ENCODE measurements around the gene SMPX. TPM values are rescaled to one million over a fixed set of nuclear protein-coding genes. Genes with fewer than 3 reads are reported as not detected.

Gene SMPX
- total RNA-seq, 1 experiment from 2014 or later = not detected

- no peak overlapping the region for H3K27ac ChIP-seq
- no peak overlapping the region for H3K4me2 ChIP-seq
- ChIA-PET CTCF (no interaction called here), POLR2A (ENCODE audit: unreplicated experiment) (no interaction called here)
- DNase-seq = no peak
- H4K20me1 ChIP-seq (ENCODE audit: insufficient read depth) = no peaks in the 10 kb centered on the region
- H2AFZ ChIP-seq = no peak overlapping the region
- no peaks in the 10 kb centered on the region for H3K9me2 ChIP-seq (ENCODE audit: insufficient read depth)
- no peaks in the 10 kb centered on the region for H3F3A ChIP-seq (ENCODE audit: insufficient read depth, low read depth)
- no peaks in the 10 kb centered on the region for H3K4me1 ChIP-seq (replicated peaks; ENCODE audit: insufficient read depth)
- intact Hi-C loops (cut with micrococcal nuclease; ENCODE audit: unreplicated experiment) = no loop called here
- H3K27me3 ChIP-seq (ENCODE audit: insufficient read depth, low read depth) = no peaks in the 10 kb centered on the region
- BruUV-seq (replicated peaks) = no TSS peak
- TF ChIP-seq CTCF (conservative IDR thresholded peaks at IDR 0.05) = no peak
- TF ChIP-seq EZH2 (IDR thresholded peaks at IDR 0.05; ENCODE audit: low read depth) = no peak
- H3K79me2 ChIP-seq (ENCODE audit: low read depth) = no peaks in the 10 kb centered on the region
- H3K4me3 ChIP-seq = no peak overlapping the region
- H3K9me3 ChIP-seq (ENCODE audit: insufficient read depth, low read depth) = no peaks in the 10 kb centered on the region
- no peaks in the 10 kb centered on the region for H3K36me3 ChIP-seq (ENCODE audit: low read depth)
Measured at GRCh38 chrX:21708116-21708515, 49.8 kb downstream of the SMPX start.

- Histone ChIP-seq H3F3A (ENCODE audit: insufficient read depth, low read depth) (no peaks in the 10 kb centered on the region), H3K9me2 (ENCODE audit: insufficient read depth) (no peaks in the 10 kb centered on the region), H3K27ac (no peak overlapping the region), H3K79me2 (ENCODE audit: low read depth) (no peaks in the 10 kb centered on the region), H3K4me3 (no peak overlapping the region), H4K20me1 (ENCODE audit: insufficient read depth) (no peaks in the 10 kb centered on the region), H3K4me1 (replicated peaks; ENCODE audit: insufficient read depth) (no peaks in the 10 kb centered on the region), H3K36me3 (ENCODE audit: low read depth) (no peaks in the 10 kb centered on the region), H2AFZ (no peak overlapping the region), H3K4me2 (no peak overlapping the region), H3K27me3 (ENCODE audit: insufficient read depth, low read depth) (no peaks in the 10 kb centered on the region), H3K9me3 (ENCODE audit: insufficient read depth, low read depth) (no peaks in the 10 kb centered on the region)
- intact Hi-C loops (cut with micrococcal nuclease; ENCODE audit: unreplicated experiment) = no loop called here
- BruUV-seq (replicated peaks) = no TSS peak
- no peak for TF ChIP-seq EZH2 (IDR thresholded peaks at IDR 0.05; ENCODE audit: low read depth)
- TF ChIP-seq CTCF (conservative IDR thresholded peaks at IDR 0.05) = no peak
- CTCF ChIA-PET = interaction anchor here (0.6 kb wide), 1 partner anchor 43 kb away, joined by 4 read pairs; no protein-coding TSS in a partner anchor
- DNase-seq = no peak
- POLR2A ChIA-PET (ENCODE audit: unreplicated experiment) = no interaction called here
Measured at GRCh38 chrX:21705225-21705624, 52.7 kb downstream of the SMPX start.

GRCh38 chrX:21702725-21703124, 55.2 kb downstream of the SMPX start:
- Histone ChIP-seq H3K79me2 (ENCODE audit: low read depth) (no peaks in the 10 kb centered on the region), H3K4me3 (no peak overlapping the region), H2AFZ (no peak overlapping the region), H3K9me3 (ENCODE audit: insufficient read depth, low read depth) (no peaks in the 10 kb centered on the region), H3F3A (ENCODE audit: insufficient read depth, low read depth) (no peaks in the 10 kb centered on the region), H3K27ac (no peak overlapping the region), H3K36me3 (ENCODE audit: low read depth) (no peaks in the 10 kb centered on the region), H3K4me2 (no peak overlapping the region), H3K9me2 (ENCODE audit: insufficient read depth) (no peaks in the 10 kb centered on the region), H4K20me1 (ENCODE audit: insufficient read depth) (no peaks in the 10 kb centered on the region), H3K4me1 (replicated peaks; ENCODE audit: insufficient read depth) (no peaks in the 10 kb centered on the region), H3K27me3 (ENCODE audit: insufficient read depth, low read depth) (no peaks in the 10 kb centered on the region)
- intact Hi-C loops (cut with micrococcal nuclease; ENCODE audit: unreplicated experiment) = no loop called here
- ChIA-PET POLR2A (ENCODE audit: unreplicated experiment) (no interaction called here), CTCF (no interaction called here)
- BruUV-seq (replicated peaks) = no TSS peak
- no peak for TF ChIP-seq EZH2 (IDR thresholded peaks at IDR 0.05; ENCODE audit: low read depth)
- no peak for DNase-seq

- POLR2A ChIA-PET (ENCODE audit: unreplicated experiment) = no interaction called here
- no peaks in the 10 kb centered on the region for H3K27me3 ChIP-seq (ENCODE audit: insufficient read depth, low read depth)
- CTCF ChIA-PET = no interaction called here
Measured at GRCh38 chrX:21700967-21701366, 56.9 kb downstream of the SMPX start.

More at GRCh38 chrX:21700967-21701366, 56.9 kb downstream of the SMPX start:
- DNase-seq = no peak
- Histone ChIP-seq H3K79me2 (ENCODE audit: low read depth) (no peaks in the 10 kb centered on the region), H3K27ac (no peak overlapping the region), H3K4me3 (no peak overlapping the region), H4K20me1 (ENCODE audit: insufficient read depth) (no peaks in the 10 kb centered on the region), H3K9me3 (ENCODE audit: insufficient read depth, low read depth) (no peaks in the 10 kb centered on the region), H3K4me2 (no peak overlapping the region), H3K36me3 (ENCODE audit: low read depth) (no peaks in the 10 kb centered on the region), H3F3A (ENCODE audit: insufficient read depth, low read depth) (no peaks in the 10 kb centered on the region), H3K9me2 (ENCODE audit: insufficient read depth) (no peaks in the 10 kb centered on the region), H3K4me1 (replicated peaks; ENCODE audit: insufficient read depth) (no peaks in the 10 kb centered on the region), H2AFZ (no peak overlapping the region)
- intact Hi-C loops (cut with micrococcal nuclease; ENCODE audit: unreplicated experiment) = no loop called here
- no peak for TF ChIP-seq EZH2 (IDR thresholded peaks at IDR 0.05; ENCODE audit: low read depth)
- TF ChIP-seq CTCF (conservative IDR thresholded peaks at IDR 0.05) = no peak
- no TSS peak for BruUV-seq (replicated peaks)
